Common myeloid progenitor, CD34-positive (primary cell): ENCODE data around the gene PDE2A.

Experiments used
- CTCF ChIA-PET: fragments of 350-600 bp; sonication (Branson Sonifier 250); formaldehyde crosslinking; loops from one replicate; lab custom pipeline; 2021; ENCODE audit warnings: antibody characterized with exemption; lab: Charles Lee
- POLR2A ChIA-PET: fragments of 350-600 bp; sonication (Branson Sonifier 250); formaldehyde crosslinking; loops from one replicate; lab custom pipeline; 2021; ENCODE audit warnings: antibody characterized with exemption; lab: Charles Lee
- DNase-seq, 3 donors: peaks; one replicate each; pipeline versions ENCODE4 v3.0.0 to v3.0.0-alpha.2; 2013
- H3K27ac ChIP-seq, 2 experiments: 1 replicate in 1 of 2; 2 replicates in 1 of 2; pipeline ENCODE4 v1.7.0; 2013; ENCODE audit warnings: inconsistent platforms in 2 of 2, low read length in 2 of 2, mild to moderate bottlenecking in 2 of 2, low read depth in 1 of 2, moderate library complexity in 1 of 2; ENCODE audit not compliant: severe bottlenecking in 2 of 2, insufficient read depth in 1 of 2, poor library complexity in 1 of 2
- H3K27me3 ChIP-seq, 5 experiments: replicated peaks in 2 of 5; 1 replicate in 3 of 5; 2 replicates in 2 of 5; pipeline versions ENCODE4 v1.6.1 to v1.7.0; 2013; ENCODE audit warnings: low read length in 4 of 5, mild to moderate bottlenecking in 2 of 5, moderate library complexity in 2 of 5, inconsistent platforms in 1 of 5; ENCODE audit not compliant: insufficient read depth in 5 of 5, control insufficient read depth in 4 of 5
- H3K36me3 ChIP-seq, 4 experiments: 1 replicate in 2 of 4; 2 replicates in 2 of 4; pipeline versions ENCODE4 v1.6.1 to v1.7.0; 2013; ENCODE audit warnings: low read length in 3 of 4, control low read depth in 1 of 4, mild to moderate bottlenecking in 1 of 4; ENCODE audit not compliant: control insufficient read depth in 4 of 4, insufficient read depth in 4 of 4
- H3K4me1 ChIP-seq, 4 experiments: 1 replicate in 3 of 4; 2 replicates in 1 of 4; pipeline versions ENCODE4 v1.6.1 to v1.7.1; 2013; ENCODE audit warnings: low read length in 3 of 4, mild to moderate bottlenecking in 3 of 4, control low read depth in 1 of 4, inconsistent platforms in 1 of 4, moderate library complexity in 1 of 4; ENCODE audit not compliant: control insufficient read depth in 4 of 4, insufficient read depth in 4 of 4; ENCODE audit errors: control extremely low read depth in 1 of 4
- H3K4me3 ChIP-seq, 7 experiments: 1 replicate in 4 of 7; 2 replicates in 3 of 7; pipeline versions ENCODE4 v1.5.1 to v1.7.0; 2013; ENCODE audit warnings: mild to moderate bottlenecking in 7 of 7, low read length in 6 of 7, moderate library complexity in 6 of 7, inconsistent platforms in 2 of 7, low read depth in 2 of 7, control low read depth in 1 of 7; ENCODE audit not compliant: insufficient read depth in 4 of 7, control insufficient read depth in 1 of 7; ENCODE audit errors: extremely low read depth in 1 of 7
- H3K9me3 ChIP-seq, 5 experiments: 1 replicate in 4 of 5; 2 replicates in 1 of 5; pipeline versions ENCODE4 v1.6.1 to v1.7.1; 2013; ENCODE audit warnings: low read length in 4 of 5, mild to moderate bottlenecking in 2 of 5, inconsistent platforms in 1 of 5, low read depth in 1 of 5, moderate library complexity in 1 of 5; ENCODE audit not compliant: control insufficient read depth in 4 of 5, insufficient read depth in 2 of 5; ENCODE audit errors: control extremely low read depth in 1 of 5
- WGBS: methylation state at CpG from one replicate; pipeline ENCODE4 v1.1.5; 2013; ENCODE audit not compliant: insufficient coverage; 5-methylcytosine and 5-hydroxymethylcytosine counted together

PDE2A gene

GRCh38 chr11:72580642-72580950 lies 93.6 kb downstream of the PDE2A start:
- DNase-seq = no peak
- Histone ChIP-seq H3K27ac (no peak overlapping the region), H3K4me3 (no peak overlapping the region), H3K36me3 (no peaks in the 10 kb centered on the region), H3K27me3 (peaks cover 0 to 23% (median 14%) of the 10 kb centered on the region in 5 experiments), H3K9me3 (no peaks in the 10 kb centered on the region), H3K4me1 (peaks cover 0 to 12% (median 9%) of the 10 kb centered on the region in 4 experiments)
- POLR2A ChIA-PET = no interaction called here
- CTCF ChIA-PET = interaction anchor here (1.5 kb wide), 1 partner anchor 106 kb away, joined by 4 read pairs; no protein-coding TSS in a partner anchor
- WGBS = 58% methylated on average over 2 of the region's 3 CpGs

GRCh38 chr11:72579816-72580641 lies 94.2 kb downstream of the PDE2A start:
- Histone ChIP-seq H3K27ac (no peak overlapping the region), H3K36me3 (no peaks in the 10 kb centered on the region), H3K4me1 (peaks cover 0 to 7% (median 6%) of the 10 kb centered on the region in 4 experiments), H3K4me3 (no peak overlapping the region), H3K27me3 (peaks cover 0 to 18% (median 10%) of the 10 kb centered on the region in 5 experiments), H3K9me3 (no peaks in the 10 kb centered on the region)
- peak in 2 of 3 donors; percentile 33 to 51 for DNase-seq
- ChIA-PET POLR2A (no interaction called here), CTCF (interaction anchor here (0.8 to 1.5 kb wide), 2 partner anchors 104 to 106 kb away, joined by 3 to 4 read pairs; no protein-coding TSS in a partner anchor)
- 88% methylated on average over 9 of the region's 10 CpGs for WGBS

- Histone ChIP-seq H3K36me3 (no peaks in the 10 kb centered on the region), H3K27me3 (peaks cover 0 to 10% (median 4%) of the 10 kb centered on the region in 5 experiments), H3K4me1 (no peaks in the 10 kb centered on the region), H3K9me3 (no peaks in the 10 kb centered on the region), H3K27ac (no peak overlapping the region), H3K4me3 (no peak overlapping the region)
- POLR2A ChIA-PET = no interaction called here
- WGBS = 75% methylated on average over 6 of the region's 13 CpGs
- DNase-seq = no peak
- CTCF ChIA-PET = interaction anchor here (0.8 to 2.1 kb wide), 3 partner anchors 98 to 107 kb away, joined by 3 to 5 read pairs (median 4); no protein-coding TSS in a partner anchor
These were observed 95.0 kb downstream of the PDE2A start for GRCh38 chr11:72578991-72579815.

GRCh38 chr11:72578566-72578965 lies 95.7 kb downstream of the PDE2A start:
- no peak for DNase-seq
- H3K4me3 ChIP-seq = no peak overlapping the region
- no peaks in the 10 kb centered on the region for H3K4me1 ChIP-seq
- H3K36me3 ChIP-seq = no peaks in the 10 kb centered on the region
- no peaks in the 10 kb centered on the region for H3K9me3 ChIP-seq
- no peak overlapping the region for H3K27ac ChIP-seq
- H3K27me3 ChIP-seq = peaks cover 0 to 6% (median 1%) of the 10 kb centered on the region in 5 experiments
- ChIA-PET POLR2A (no interaction called here), CTCF (interaction anchor here (0.7 to 2.1 kb wide), 4 partner anchors 8 to 97 kb away, joined by 3 to 5 read pairs (median 4); no protein-coding TSS in a partner anchor)
- 100% methylated on average over 5 of the region's 5 CpGs for WGBS

- POLR2A ChIA-PET = no interaction called here
- 100% methylated on average over 4 of the region's 6 CpGs for WGBS
- no peaks in the 10 kb centered on the region for H3K9me3 ChIP-seq
These were observed 96.2 kb downstream of the PDE2A start for GRCh38 chr11:72578051-72578450.

GRCh38 chr11:72577271-72577721 lies 96.9 kb downstream of the PDE2A start:
- Histone ChIP-seq H3K27me3 (peaks cover 0 to 2% (median 0%) of the 10 kb centered on the region in 5 experiments), H3K4me3 (no peak overlapping the region), H3K36me3 (no peaks in the 10 kb centered on the region), H3K9me3 (no peaks in the 10 kb centered on the region), H3K4me1 (no peaks in the 10 kb centered on the region), H3K27ac (no peak overlapping the region)
- WGBS = 86% methylated on average over 13 of the region's 14 CpGs
- DNase-seq = no peak
- POLR2A ChIA-PET = no interaction called here
- CTCF ChIA-PET = interaction anchor here (0.6 to 2.1 kb wide), 4 partner anchors 11 to 106 kb away, joined by 3 to 5 read pairs (median 3); no protein-coding TSS in a partner anchor

More at GRCh38 chr11:72578051-72578450, 96.2 kb downstream of the PDE2A start:
- H3K27ac ChIP-seq = no peak overlapping the region
- DNase-seq = no peak
- no peak overlapping the region for H3K4me3 ChIP-seq
- no peaks in the 10 kb centered on the region for H3K36me3 ChIP-seq
- H3K27me3 ChIP-seq = peaks cover 0 to 2% (median 1%) of the 10 kb centered on the region in 5 experiments
- no peaks in the 10 kb centered on the region for H3K4me1 ChIP-seq
- CTCF ChIA-PET = interaction anchor here (0.7 to 2.1 kb wide), 5 partner anchors 9 to 97 kb away, joined by 3 to 5 read pairs (median 3); no protein-coding TSS in a partner anchor
